NCI-H2196 treated with DMSO at 0.1 percent for 48 hours (cell line): ENCODE data around the gene TEX54.
"Not testable (repeated sequence)": the region's sequence is repeated elsewhere in the genome, so short reads cannot be mapped to it uniquely, and the experiment has no call there.

Experiments used
- DNase-seq: peaks from one replicate; lab custom pipeline; 2025; ENCODE audit not compliant: unreplicated experiment; lab: John Stamatoyannopoulos, UW

Gene TEX54

DNA sequence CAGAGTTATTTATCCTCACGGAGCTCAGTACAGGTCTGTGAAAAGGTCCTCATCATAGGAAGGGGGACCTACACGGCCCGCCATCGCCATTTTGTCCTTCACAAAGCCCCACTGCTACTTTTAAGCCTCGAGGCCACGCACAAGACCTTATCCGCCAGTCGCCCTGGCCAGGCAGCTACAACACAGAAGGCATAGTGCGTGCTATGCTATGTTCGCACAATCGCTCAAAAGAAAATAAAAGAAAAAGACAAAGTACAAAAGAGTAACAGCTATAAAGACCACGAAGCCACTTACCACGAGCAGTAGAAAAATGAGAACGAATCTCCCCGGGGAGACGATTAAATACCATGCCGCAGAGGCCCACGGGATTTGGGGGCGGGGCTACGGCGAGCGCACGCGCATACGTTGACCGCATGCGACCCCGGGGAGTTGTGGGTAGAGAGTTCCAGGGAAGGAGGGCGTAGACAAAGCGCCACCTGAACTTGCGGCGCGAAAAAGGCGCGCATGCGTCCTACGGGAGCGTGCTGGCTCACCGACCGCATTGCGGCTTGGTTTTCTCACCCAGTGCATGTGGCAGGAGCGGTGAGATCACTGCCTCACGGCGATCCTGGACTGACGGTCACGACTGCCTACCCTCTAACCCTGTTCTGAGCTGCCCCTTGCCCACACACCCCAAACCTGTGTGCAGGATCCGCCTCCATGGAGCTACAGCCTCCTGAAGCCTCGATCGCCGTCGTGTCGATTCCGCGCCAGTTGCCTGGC lies 23.1 kb upstream of the TEX54 start:
- DNase-seq: peak; percentile 97

DNA sequence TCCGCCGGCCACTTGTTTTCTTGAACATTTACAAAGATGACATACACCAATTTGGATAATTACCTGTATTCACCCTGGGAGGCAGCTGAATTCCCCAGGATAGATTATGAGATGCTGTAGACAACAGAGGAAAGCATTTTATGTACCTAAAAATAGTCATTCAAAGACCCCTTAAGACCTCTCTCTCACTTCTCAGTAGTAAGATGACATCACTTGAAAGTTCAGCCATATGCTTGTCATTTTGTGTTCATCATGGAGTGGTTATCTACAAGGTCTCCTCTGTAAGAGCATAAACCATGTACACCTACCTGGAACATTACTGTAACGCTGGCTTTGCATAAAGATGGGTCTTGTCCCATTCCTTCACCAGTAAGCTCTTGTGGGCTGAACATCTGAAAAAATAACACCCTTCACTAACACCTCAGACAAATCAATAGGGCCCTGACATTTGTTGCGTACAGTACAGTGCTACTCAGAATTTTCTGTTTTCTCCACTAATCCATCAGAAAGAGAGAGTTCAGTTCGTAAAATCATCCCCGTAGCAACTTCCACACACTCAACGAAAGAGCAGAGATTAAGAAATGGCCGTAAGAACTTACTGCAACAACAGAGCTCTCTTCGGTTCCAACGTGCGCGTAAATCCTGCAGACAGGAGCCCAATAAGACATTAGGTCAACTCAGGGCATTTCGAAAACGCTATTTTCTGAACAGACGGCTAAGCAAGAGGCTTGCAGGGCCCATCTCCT lies 22.4 kb upstream of the TEX54 start:
- no peak for DNase-seq

DNA sequence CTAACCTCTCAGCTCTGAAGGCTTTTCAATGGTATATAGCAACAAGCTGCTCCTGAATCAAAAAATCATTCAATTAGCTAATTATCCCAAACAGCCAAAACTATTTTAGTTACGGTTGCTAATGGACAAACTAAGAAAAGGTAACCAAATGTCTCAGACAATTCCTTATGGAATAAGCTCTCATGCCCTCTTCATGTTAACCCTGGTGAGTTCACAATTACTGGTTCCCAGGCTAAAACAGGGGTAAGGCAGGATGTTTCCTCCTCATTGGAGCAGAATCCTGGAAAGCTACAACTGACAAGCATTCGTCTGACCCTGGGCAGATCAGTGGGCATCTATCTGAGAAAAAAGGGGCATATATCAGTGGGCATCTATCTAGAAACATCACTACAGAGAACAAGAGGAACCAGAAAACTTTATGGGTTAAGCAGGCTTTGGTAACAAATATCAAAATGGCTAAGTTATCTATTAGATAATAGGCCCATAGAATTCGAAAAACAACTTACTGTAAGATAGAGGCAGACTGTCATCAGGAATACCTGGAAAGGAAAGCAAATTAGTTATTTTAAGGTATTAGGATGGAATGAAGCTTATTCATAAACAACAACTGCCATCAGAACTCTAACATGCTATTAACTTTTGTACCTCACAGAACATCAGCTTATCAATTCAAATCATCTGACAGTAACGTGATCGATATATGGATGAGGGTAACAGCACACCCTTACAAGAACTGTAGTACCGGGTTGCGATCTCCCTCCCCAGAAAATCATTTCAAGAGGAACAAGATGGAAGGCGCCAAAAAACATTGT lies 21.6 kb upstream of the TEX54 start:
- no peak for DNase-seq

DNA sequence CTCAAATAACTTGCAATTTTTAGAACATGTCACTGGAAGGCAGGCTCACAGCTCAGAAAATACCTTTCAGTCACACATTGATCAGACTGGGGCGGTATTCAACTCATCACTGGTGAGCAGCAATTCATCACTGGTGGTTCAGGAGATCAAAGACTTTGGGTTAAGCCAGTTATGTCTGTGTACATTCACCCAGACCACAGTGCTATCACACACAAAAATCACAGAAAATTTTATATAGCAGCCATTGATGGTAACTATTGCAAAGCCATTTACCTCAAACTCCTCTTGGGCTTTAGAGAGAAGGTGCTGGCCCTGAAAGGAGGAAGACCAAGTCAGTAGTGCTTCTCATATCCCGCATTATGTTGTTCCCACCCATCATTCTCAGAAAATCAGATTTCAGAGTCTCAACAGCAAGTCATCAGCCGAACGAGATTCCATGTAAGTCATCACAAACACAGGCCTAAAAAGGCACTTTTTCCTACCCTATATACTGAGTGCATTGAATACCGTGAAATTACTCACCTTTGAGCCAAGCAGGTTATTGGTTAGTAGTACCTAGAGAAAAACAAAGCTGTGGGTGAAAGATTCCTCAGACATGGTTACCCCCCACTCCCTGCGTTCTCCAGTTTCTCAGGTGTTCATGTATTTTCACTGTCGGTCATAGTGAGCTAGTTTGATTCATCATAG lies 20.8 kb upstream of the TEX54 start:
- no peak for DNase-seq

DNA sequence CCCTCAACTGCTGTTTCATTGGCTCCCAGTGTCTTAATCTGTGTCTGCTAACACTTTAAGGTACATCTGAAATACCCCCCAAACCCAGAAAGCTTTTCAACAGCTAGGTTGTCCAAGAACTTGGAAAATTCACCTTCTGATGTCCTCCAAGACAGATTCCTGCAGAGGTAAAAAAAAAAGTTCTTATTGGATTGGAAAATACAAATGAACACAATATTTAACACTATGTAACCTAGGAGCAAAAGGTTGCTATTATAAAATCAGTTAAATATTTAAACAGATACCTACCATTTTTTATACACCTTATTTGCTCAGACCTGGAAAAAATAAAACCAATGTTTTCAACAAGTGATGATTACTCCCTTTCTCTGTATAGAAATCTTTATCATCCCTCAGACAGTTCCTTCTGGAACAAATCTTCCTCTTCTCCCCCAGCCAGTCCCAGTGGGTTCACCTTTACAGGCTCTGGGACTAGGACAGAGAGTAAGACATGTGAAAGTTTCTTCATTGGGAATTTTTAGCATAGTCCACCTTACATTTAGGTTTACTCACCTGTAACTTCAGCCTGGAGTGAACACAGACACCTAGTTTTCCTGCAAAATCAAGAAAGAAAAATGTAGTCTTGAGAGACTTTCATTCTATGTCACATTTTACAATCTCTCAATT lies 20.0 kb upstream of the TEX54 start:
- DNase-seq: no peak

DNA sequence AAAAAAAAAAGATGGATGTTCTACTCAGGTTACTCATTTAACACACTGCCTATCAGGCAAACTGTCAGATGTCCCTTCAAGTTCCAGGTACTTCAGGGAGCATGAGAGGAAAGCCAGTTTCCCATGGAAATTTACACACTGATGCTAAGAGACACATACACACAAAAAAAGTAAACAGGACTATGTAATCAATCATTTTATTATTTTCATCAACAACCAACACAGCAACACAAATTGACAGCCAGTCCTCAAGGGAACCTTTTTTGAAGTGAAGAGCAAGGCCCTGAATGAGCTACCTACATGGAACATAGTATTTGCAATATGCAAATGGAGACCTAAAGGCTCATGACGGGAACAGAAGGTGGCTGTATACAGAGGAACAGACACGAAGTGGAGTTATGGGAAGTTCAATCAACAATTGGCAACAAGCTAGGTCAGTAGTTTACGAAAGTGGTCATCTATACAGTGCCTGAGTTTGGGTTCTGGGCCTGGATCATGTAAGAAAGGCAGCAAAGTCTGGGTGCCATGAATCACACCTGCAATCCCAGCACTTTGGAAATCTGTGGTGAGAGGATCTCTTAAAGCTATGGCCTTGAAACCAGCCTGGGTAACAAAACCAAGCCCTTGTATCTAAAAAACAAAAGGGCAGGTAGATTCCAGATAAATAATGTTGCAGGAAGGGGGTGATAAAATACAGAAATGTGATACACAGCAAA lies 19.3 kb upstream of the TEX54 start:
- DNase-seq: no peak

DNA sequence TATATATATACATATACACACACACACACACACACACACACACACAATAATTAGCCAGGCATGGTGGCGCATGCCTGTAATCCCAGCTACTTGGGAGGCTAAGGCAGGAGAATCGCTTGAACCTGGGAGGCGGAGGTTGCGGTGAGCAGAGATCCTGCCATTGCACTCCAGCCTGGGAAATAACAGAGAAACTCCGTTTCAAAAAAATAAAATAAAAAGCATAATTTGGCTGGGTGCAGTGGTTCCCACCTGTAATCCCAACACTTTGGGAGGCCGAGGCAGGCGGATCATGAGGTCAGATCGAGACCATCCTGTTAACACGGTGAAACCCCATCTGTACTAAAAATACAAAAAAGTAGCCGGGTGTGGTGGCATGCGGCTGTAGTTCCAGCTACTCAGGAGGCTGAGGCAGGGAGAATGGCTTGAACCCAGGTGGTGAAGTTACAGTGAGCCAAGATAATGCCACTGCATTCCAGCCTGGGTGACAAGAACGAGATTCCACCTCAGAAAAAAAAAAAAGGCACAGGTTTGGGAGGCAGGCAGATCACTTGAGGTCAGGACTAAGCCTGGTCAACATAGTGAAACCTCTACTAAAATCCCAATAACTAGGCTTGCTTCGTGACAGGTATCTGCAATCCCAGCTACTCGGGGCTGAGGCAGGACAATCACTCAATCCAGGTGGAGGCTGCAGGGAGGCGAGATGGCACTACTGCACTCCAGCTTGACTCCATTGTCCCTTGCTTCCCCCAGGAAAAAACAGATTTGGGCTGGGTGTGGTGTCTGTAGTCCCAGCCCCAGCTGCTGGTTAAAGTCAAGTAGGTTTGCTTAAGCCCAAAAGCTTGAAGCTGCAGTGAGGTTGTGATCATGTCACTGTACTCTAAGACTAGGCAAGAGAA lies 18.5 kb upstream of the TEX54 start:
- DNase-seq: no peak

DNA sequence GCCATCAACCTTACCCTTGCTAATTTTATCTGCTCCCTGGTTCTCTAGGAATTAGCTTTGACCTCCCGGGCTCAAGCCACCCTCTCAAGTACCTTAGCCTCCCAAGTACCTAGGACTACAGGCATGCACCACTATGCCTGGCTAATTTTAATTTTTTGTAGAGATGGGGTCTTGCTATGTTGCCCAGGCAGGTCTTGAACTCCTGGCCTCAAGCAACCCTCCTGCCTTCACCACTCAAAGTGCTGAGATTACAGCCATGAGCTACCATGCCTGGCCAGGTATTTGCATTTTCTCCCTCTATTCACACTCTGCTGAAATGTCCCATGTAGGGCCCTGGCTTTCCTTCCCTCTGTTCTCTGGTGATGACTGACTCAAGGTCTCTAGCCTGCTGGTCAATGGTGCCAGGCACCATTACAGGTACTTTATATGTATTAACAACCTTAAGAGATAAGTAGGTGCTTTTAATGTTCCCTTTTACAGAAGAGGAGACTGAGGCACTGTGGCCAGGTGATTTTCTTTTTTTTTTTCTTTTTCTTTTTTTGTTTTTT lies 15.2 kb upstream of the TEX54 start:
- DNase-seq: no peak

DNA sequence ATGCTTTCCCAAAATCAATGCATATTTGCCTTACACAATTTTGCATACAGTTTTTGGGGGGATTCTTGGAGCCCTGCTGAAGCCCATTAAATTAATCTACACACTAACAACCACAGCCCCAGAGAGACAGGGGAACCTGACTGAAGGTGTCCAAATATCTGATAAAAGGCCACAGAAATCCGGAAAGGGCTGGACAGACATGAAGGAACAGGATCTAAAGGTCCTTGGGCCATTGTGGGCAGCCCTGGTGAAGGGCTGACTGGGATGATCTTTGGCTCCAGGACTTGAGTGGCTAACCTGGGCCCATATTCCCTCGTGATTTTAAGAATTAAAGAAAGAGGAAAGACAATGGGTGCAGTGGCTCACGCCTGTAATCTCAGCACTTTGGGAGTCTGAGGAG lies 13.5 kb upstream of the TEX54 start:
- no peak for DNase-seq

DNA sequence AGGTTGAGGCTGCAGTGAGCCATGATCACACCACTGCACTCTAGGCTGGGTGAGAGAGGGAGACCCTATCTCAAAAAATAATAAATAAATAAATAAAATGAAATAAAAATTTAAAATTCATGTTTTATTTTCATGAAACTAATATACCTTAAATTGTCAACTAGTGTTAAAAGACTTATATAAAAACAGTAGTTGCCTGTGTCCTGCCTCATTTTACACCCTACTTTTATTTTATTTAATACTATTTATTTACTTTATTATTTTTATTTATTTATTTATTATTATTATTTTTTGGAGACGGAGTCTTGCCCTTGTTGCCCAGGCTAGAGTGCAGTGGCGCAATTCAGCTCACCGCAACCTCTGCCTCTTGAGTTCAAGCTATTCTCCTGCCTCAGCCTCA lies 11.5 kb upstream of the TEX54 start:
- DNase-seq: no peak

DNA sequence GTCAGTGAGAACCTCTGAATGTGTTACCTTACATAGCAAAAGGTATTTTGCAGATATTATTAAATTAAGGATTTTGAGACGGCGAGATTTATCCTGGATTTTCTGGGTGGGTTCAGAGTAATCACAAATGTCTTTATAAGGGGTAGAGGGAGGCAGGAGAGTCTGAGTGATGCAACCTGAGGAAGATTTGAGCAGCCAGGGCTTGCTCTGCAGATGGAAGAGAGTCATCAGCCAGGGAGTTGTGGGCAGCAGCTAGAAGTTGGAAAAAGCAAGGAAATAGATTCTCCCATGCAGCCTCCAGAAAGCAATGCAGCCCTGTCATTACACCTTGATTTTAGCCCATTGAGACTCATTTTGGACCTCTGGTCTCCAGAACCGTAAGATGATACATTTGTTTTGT lies 10.8 kb upstream of the TEX54 start:
- DNase-seq: no peak

DNA sequence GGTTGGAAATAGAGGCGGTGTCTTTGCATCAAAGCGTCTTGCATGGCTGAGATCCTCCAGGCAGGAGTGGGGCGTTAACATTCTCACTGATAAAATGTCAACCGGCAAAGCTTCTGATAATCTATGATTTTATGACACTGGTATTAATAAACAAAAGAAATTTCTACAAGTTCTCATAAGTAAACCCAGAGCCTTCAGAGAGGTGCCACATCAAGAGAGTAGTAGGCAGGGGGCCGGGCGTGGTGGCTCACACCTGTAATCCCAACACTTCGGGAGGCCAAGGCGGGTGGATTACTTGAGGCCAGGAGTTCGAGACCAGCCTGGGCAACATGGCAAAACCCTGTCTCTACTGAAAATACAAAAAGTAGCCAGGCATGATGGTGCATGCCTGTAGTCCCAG lies 10.2 kb upstream of the TEX54 start:
- not testable (repeated sequence) for DNase-seq

DNA sequence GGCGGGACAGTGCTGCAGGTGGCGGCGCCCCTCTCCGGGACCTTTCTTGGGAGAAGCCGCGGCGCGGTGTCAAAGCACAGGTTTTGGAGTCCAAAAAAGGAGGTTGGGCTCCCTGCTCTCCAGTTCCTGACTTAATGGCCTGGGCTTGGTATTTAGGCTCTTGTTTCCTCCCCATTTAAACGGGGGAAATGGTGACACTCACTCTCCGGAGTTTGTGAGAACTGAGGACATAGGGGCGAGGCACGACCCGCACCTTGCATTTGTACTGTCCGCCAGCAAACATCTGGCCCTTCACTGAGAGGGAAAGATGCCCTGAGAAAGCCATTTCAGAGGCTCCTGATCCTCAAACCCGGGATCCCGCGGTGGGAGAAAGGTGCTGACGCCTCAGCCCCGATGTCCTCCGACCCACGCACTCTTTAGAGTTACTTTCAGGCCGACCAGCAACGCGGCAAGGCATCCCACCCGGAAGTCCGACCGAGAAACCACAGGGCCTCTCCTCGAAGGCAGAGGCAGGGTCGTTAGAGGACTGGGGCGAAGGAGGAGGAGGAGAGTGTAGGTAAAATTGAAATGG lies 9.6 kb upstream of the TEX54 start:
- no peak for DNase-seq

DNA sequence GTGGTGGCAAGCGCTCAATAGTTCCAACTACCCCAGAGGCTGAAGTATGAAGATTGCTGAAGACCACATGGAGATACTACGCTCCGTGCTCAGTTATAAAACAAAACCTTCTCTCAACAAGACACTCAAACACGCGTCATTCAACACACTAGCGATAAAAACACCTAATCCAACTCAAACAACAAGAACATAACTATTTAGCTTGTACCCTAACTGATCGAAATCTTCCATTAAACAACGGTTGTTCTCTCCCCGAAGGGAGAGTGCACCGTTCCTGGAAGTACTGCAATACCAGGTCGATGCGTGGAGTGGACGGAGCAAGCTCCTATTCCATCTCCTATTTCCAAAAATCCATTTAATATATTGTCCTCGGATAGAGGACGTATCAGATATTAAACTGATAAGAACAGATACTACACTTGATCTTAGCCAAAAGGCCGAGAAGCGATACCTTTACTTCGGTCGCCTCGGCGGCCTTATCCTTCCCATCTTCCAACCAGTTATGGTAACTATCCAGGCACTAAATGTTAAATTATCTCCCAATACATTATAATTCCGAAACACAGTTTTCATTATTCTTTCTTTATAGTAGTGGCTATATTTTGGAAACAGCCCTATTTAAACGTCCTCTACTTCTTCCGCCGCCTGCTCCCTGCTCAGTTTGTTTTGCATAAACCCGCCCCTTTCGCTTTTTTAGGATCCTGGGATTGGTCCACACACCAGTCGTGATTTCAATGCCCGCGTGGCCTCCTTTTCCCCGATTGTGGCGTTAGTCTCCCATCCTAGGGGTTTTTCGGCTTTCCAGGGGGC lies 8.9 kb upstream of the TEX54 start:
- DNase-seq: peak; percentile 95

DNA sequence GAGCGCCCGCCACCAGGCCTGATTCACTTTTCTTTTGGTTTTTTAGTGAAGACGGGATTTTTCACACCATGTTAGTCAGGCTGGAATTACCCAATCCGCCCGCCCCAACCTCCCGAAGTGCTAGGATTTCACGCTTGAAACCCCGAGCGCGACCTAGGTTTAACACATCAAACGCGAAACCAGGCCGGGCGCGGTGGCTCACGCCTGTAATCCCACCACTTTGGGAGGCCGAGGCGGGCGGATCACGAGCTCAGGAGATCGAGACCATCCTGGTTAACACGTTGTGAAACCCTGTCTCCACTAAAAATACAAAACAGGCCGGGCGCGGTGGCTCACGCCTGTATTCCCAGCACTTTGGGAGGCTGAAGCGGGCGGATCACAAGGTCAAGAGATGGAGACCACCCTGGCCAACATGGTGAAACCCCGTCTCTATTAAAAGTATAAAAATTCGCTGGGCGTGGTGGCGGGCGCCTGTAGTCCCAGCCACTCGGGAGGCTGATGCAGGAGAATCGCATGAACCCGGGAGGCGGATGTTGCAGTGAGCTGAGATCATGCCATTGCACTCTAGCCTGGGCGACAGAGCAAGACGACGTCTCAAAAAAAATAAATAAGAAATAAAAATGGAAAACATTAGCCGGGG lies 8.2 kb upstream of the TEX54 start:
- DNase-seq: peak; percentile 50

DNA sequence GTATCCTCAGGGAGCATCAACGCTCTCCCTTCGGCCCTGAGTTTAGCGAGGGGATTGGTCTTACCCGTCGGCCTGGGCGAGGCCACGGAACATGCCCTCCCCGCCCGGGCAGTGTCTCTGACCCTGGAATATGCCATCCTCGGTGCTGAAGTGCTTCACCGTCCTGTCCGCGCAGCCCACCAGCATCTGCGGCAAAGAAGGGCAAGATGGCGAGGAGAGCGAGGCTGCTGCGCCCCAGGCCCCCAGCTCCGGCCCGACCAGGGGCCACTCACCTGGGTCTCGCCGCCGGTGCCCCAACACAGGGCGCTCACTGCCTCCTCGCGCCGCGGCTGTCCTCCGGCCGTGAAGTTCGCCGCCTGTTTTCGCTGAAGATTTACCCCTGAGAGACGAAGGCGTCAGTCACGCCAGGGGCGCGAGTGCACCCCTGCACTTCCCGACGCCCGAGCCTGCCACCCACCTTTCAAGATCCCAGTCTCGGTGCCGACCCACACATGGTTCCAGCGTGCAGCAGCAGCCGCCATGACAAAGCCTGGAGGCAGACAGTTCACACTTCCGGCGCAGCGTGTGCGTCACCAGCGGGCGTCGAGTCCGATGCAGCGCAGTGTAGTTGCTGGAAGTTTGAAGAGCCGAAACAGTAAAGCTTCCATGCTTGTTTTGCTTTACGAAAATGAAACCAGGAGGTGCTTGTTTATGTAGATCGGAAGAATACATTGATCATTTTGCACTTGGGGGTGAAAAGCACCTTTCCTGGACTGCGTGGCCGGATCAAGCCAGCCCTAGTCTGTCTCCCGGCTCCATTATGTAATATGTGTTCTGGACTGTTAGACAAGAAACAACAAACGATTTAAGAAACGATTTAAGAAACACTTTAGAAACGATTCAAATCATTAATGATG lies 6.7 kb upstream of the TEX54 start, which contains the start of gene WDR74:
TSS of gene WDR74 (minus strand) at position 541 of the 896 bp plus-strand sequence. CDS start at position 521, 20 bp downstream.
- peak; percentile 78 for DNase-seq
